ENCODE measurements around the gene OR10K2.
"Not testable (repeated sequence)": the region's sequence is repeated elsewhere in the genome, so short reads cannot be mapped to it uniquely, and the experiment has no call there.

OR10K2 gene

GRCh38 chr1:158393476-158393875, 32.6 kb downstream of the OR10K2 start:
- no peak overlapping the region for H3K9ac ChIP-seq
- H3K36me3 ChIP-seq (ENCODE audit: insufficient read depth): no peaks in the 10 kb centered on the region
- no peaks in the 10 kb centered on the region for H3K27me3 ChIP-seq (ENCODE audit: insufficient read depth, low read depth)
- no peak overlapping the region for H2AFZ ChIP-seq (ENCODE audit: low read depth)
- H3K79me2 ChIP-seq (ENCODE audit: insufficient read depth, low read depth): no peaks in the 10 kb centered on the region
- no peaks in the 10 kb centered on the region for H4K20me1 ChIP-seq (ENCODE audit: insufficient read depth)
- no peak overlapping the region for H3K27ac ChIP-seq
- no peaks in the 10 kb centered on the region for H3K4me1 ChIP-seq (ENCODE audit: low read depth, poor library complexity, severe bottlenecking)
- no peak overlapping the region for H3K4me2 ChIP-seq
- no peak for TF ChIP-seq CTCF (conservative IDR thresholded peaks at IDR 0.05; ENCODE audit: low read depth, low read length)
- H3K4me3 ChIP-seq (IDR thresholded peaks at IDR 0.05; ENCODE audit: insufficient read depth, low read depth, low read length): no peak overlapping the region

GRCh38 chr1:158391099-158391498, 34.9 kb downstream of the OR10K2 start:
- no peak overlapping the region for H3K9ac ChIP-seq
- no peak for TF ChIP-seq CTCF (conservative IDR thresholded peaks at IDR 0.05; ENCODE audit: low read depth, low read length)
- H3K4me3 ChIP-seq (IDR thresholded peaks at IDR 0.05; ENCODE audit: insufficient read depth, low read depth, low read length): no peak overlapping the region
- H3K27ac ChIP-seq: no peak overlapping the region
- no peak overlapping the region for H3K4me2 ChIP-seq
- no peaks in the 10 kb centered on the region for H4K20me1 ChIP-seq (ENCODE audit: insufficient read depth)
- no peaks in the 10 kb centered on the region for H3K36me3 ChIP-seq (ENCODE audit: insufficient read depth)
- no peak overlapping the region for H2AFZ ChIP-seq (ENCODE audit: low read depth)
- H3K4me1 ChIP-seq (ENCODE audit: low read depth, poor library complexity, severe bottlenecking): no peaks in the 10 kb centered on the region
- H3K79me2 ChIP-seq (ENCODE audit: insufficient read depth, low read depth): no peaks in the 10 kb centered on the region
- H3K27me3 ChIP-seq (ENCODE audit: insufficient read depth, low read depth): no peaks in the 10 kb centered on the region

- no peak overlapping the region for H2AFZ ChIP-seq (ENCODE audit: low read depth)
- H3K79me2 ChIP-seq (ENCODE audit: insufficient read depth, low read depth): no peaks in the 10 kb centered on the region
- H3K4me1 ChIP-seq (ENCODE audit: low read depth, poor library complexity, severe bottlenecking): no peaks in the 10 kb centered on the region
- no peak overlapping the region for H3K27ac ChIP-seq
- no peaks in the 10 kb centered on the region for H3K27me3 ChIP-seq (ENCODE audit: insufficient read depth, low read depth)
- H3K36me3 ChIP-seq (ENCODE audit: insufficient read depth): no peaks in the 10 kb centered on the region
- H4K20me1 ChIP-seq (ENCODE audit: insufficient read depth): no peaks in the 10 kb centered on the region
- TF ChIP-seq CTCF (conservative IDR thresholded peaks at IDR 0.05; ENCODE audit: low read depth, low read length): no peak
- no peak overlapping the region for H3K9ac ChIP-seq
- no peak overlapping the region for H3K4me2 ChIP-seq
- H3K4me3 ChIP-seq (IDR thresholded peaks at IDR 0.05; ENCODE audit: insufficient read depth, low read depth, low read length): no peak overlapping the region
Observed at GRCh38 chr1:158390331-158390730, 35.7 kb downstream of the OR10K2 start.

- no peak overlapping the region for H3K4me3 ChIP-seq (IDR thresholded peaks at IDR 0.05; ENCODE audit: insufficient read depth, low read depth, low read length)
- H4K20me1 ChIP-seq (ENCODE audit: insufficient read depth): no peaks in the 10 kb centered on the region
- H3K4me2 ChIP-seq: no peak overlapping the region
- H3K36me3 ChIP-seq (ENCODE audit: insufficient read depth): no peaks in the 10 kb centered on the region
- no peaks in the 10 kb centered on the region for H3K79me2 ChIP-seq (ENCODE audit: insufficient read depth, low read depth)
- no peak overlapping the region for H3K9ac ChIP-seq
- no peak for TF ChIP-seq CTCF (conservative IDR thresholded peaks at IDR 0.05; ENCODE audit: low read depth, low read length)
- no peaks in the 10 kb centered on the region for H3K27me3 ChIP-seq (ENCODE audit: insufficient read depth, low read depth)
- no peak overlapping the region for H2AFZ ChIP-seq (ENCODE audit: low read depth)
- no peaks in the 10 kb centered on the region for H3K4me1 ChIP-seq (ENCODE audit: low read depth, poor library complexity, severe bottlenecking)
- no peak overlapping the region for H3K27ac ChIP-seq
Observed at GRCh38 chr1:158374860-158375259, 51.2 kb downstream of the OR10K2 start.

GRCh38 chr1:158374101-158374500, 51.9 kb downstream of the OR10K2 start:
- not testable (repeated sequence) for H3K4me3 ChIP-seq (IDR thresholded peaks at IDR 0.05; ENCODE audit: insufficient read depth, low read depth, low read length); H3K4me2 ChIP-seq; H3K9ac ChIP-seq; H3K36me3 ChIP-seq (ENCODE audit: insufficient read depth); H4K20me1 ChIP-seq (ENCODE audit: insufficient read depth); H3K27ac ChIP-seq; H3K27me3 ChIP-seq (ENCODE audit: insufficient read depth, low read depth); H2AFZ ChIP-seq (ENCODE audit: low read depth); H3K79me2 ChIP-seq (ENCODE audit: insufficient read depth, low read depth); H3K4me1 ChIP-seq (ENCODE audit: low read depth, poor library complexity, severe bottlenecking)
